GM06990 (cell line): ENCODE data around the gene EXOC3L1.

Experiments
- DNase-seq: peaks from one replicate; pipeline ENCODE4 v3.0.0-alpha.2; 2011; ENCODE audit not compliant: insufficient read length; ENCODE audit errors: extremely low read depth
- H3K27me3 ChIP-seq: replicated peaks from 2 replicates; pipeline ENCODE4 v1.6.0; 2011; ENCODE audit warnings: low read length; ENCODE audit not compliant: control insufficient read depth, insufficient read depth
- H3K36me3 ChIP-seq: 2 replicates; pipeline ENCODE4 v1.5.1; 2011; ENCODE audit warnings: low read length; ENCODE audit not compliant: control insufficient read depth, insufficient read depth
- H3K4me3 ChIP-seq: replicated peaks from 2 replicates; pipeline ENCODE4 v1.5.1; 2011; ENCODE audit warnings: low read depth, mild to moderate bottlenecking, control low read depth, low read length
- TF ChIP-seq, protein P1 (sequence below): IDR thresholded peaks from 2 replicates; pipeline ENCODE4 v1.5.1; 2011; ENCODE audit warnings: low read length, control low read depth, mild to moderate bottlenecking, inconsistent platforms; ENCODE audit not compliant: insufficient read depth, poor library complexity, severe bottlenecking

EXOC3L1 gene

DNA sequence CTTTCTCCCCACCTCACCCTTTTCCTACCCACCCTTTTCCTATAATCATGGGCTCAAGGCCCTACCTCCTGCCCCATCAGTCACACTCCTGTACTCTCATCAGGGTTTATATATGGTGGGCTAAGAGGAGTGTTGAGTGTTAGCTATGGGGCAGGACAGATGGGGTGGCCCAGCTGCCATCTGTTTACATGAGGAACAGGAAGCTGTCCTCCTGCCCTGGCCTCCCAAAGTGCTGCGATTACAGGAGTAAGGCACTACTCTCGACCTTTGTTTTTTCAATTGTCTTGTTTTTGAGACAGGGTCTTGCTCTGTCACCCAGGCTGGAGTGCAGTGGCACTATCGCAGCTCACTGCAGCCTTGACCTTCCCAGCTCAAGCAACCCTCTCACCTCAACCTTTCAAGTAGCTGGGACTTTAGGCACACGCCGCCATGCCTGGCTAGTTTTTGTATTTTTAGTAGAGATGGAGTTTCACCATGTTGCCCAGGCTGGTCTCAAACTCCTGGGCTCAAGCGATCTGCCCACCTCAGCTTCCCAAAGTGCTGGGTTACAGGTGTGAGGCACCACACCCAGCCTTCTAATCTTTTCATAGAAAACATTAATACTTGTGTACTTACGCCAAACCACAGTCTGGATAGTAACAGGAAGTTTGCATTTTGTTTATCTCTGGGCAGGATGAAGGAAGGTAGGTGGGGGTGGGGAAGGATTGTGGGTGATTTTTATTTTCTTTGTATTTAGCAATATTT is 31.9 kb downstream of the EXOC3L1 start:
- H3K27me3 ChIP-seq = no peaks in the 10 kb centered on the region; the same call in 1 of the 2 replicates

DNA sequence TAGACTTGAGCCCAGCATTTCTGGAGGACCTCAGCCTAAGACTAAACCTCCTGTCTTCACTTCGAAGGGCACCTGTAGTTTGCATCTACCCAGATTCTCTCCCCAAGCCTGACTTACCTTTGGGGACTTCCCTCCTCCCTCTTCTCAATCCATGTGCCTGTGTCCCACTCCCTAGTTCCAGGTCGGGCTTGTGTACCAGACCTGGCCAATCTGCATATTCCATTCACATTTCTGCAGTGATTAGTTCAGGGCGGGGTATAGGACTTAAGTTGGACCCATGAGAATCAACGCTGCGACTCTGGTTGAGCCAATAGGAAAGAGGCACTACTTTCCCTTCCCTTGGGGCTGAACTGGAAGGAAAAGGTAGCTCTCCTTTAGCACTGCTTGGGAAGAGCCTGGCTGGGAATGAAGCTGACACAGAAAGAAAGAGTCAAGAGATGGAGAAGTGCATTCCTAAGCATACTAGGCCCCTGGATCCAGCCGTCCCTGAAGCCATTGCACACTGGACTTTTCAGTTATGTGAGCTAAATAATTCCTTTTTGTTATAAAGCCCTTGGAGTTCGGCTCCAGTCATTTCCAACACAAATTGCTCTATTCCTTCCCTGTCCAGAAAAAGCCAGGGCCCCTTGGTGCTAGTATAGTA is 32.7 kb downstream of the EXOC3L1 start:
- no peak overlapping the region for H3K4me3 ChIP-seq
- no peak for DNase-seq
- TF ChIP-seq, protein P1, sequence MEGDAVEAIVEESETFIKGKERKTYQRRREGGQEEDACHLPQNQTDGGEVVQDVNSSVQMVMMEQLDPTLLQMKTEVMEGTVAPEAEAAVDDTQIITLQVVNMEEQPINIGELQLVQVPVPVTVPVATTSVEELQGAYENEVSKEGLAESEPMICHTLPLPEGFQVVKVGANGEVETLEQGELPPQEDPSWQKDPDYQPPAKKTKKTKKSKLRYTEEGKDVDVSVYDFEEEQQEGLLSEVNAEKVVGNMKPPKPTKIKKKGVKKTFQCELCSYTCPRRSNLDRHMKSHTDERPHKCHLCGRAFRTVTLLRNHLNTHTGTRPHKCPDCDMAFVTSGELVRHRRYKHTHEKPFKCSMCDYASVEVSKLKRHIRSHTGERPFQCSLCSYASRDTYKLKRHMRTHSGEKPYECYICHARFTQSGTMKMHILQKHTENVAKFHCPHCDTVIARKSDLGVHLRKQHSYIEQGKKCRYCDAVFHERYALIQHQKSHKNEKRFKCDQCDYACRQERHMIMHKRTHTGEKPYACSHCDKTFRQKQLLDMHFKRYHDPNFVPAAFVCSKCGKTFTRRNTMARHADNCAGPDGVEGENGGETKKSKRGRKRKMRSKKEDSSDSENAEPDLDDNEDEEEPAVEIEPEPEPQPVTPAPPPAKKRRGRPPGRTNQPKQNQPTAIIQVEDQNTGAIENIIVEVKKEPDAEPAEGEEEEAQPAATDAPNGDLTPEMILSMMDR = no peak
- peaks cover 2% of the 10 kb centered on the region for H3K36me3 ChIP-seq
- H3K27me3 ChIP-seq = no peaks in the 10 kb centered on the region

More for the DNA sequence above, 31.9 kb downstream of the EXOC3L1 start:
- TF ChIP-seq, protein P1 = no peak
- Histone ChIP-seq H3K4me3 (peak overlapping the region; percentile 98), H3K36me3 (peaks cover 2% of the 10 kb centered on the region)
- no peak for DNase-seq

DNA sequence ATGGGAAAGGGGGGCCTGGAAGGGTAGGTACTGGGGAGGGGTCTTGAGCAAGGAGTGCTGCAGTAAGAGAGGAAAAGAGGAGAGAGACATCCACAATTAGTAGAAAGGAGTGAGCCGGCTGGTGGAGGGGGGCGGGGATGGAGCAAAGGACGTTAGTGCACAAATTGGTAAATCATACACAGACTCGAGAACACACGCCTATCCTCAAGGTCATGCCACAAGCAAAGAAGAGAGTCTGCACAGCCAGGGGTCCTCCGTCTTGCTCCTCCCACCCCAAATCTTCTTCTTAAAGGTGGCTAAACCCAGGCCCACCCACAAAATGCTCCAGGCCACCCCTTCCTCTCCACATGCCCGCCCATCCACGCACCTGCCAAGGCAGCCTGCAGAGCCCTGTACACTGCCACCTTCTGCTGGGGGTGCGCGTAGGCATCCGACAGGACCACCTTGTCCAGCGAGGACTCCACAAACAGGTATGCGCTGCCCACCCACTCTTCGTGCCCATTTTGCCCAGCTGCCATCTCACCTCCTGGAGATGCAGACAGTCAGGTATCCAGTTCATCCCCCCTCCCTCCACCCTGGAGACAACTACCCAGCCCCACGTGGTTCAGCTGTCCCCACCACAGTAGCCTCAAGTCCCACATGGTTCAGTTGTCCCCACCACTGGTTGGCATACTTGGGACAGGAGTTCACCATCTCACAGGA is 33.6 kb downstream of the EXOC3L1 start:
- Histone ChIP-seq H3K27me3 (no peaks in the 10 kb centered on the region), H3K4me3 (no peak overlapping the region), H3K36me3 (peaks cover 2% of the 10 kb centered on the region)
- DNase-seq = no peak
- TF ChIP-seq, protein P1 = no peak

DNA sequence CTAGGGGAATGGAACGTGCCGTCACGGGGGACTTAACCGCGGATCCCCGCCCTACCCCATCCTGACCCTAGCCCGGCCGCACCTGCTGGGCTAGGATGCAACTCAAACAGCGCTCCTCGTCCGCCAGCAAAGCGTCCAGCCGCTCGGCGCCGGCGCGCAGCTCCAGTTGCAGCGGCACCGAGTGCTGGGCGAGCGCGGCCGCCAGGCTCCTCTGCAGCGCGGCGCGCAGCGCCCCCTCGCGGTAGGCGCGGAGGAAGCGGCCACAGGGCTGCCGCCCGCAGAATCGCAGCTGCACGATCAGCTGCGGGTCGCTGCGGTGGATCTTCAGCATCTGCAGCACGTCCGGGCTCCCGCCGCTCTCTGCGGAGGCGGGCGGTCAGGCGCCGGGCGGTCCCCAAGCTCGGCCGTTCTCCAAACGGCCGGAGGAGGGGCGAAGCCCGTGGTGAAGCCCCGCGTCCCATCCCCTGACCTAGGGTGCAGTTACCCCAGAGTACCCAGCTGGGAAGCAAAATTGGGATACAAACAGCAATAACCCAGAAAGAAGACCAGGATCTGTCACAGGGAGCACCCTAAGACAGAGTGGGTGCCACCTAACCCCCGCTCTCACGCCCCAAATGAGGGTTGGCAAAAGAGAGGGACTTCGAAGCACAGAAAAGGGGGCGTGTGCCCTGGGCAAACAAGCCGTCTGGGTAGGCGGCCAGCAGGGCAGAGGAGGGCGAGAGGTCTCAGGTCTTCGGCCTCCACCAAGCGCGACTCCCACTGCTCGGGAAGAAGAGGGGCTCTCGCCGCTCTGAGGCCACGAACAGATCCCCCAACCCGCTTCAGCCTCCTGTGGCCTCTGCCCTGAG is 34.4 kb downstream of the EXOC3L1 start:
- peak overlapping the region; percentile 31 for H3K4me3 ChIP-seq
- peaks cover 2% of the 10 kb centered on the region for H3K36me3 ChIP-seq
- H3K27me3 ChIP-seq = no peaks in the 10 kb centered on the region
- peak; percentile 87 for DNase-seq
- TF ChIP-seq, protein P1 = peak; percentile 56

DNA sequence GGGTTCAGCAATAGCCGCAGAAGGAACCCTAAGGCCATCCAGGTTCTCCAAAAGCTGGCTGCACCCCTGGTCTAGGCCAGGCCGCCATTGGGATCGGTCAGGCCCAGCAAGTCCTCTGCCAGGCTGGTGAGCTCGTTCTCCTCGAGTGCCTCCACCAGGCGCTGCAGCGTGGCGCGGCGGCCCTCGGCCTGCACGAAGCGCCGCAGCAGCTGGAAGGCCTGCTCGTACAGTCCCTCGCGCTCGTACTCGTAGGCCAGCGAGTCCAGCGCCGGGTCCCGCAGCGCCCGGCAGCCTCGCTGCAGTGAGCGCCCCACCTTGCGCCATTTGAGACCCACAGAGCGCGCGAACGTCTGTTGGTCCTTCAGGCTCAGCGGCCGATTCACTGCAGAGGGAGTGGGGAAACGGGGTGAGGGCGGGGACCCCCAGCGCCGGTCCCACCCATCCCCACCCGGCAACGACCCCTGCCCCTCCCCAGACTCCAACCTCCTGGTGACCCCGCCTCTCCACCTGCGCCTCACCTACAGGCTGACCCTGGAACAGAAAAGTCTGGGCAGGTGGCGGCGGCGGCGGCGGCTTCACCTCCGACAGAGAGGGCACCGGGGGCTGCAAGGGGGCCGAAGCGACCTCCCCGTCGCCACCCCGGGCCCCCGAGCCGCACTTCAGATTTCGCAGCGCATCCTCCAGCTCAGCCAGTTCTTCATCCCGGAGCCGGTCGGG is 35.2 kb downstream of the EXOC3L1 start:
- DNase-seq = no peak
- peak overlapping the region; percentile 31 for H3K4me3 ChIP-seq
- TF ChIP-seq, protein P1 = no peak
- peaks cover 2% of the 10 kb centered on the region for H3K36me3 ChIP-seq
- no peaks in the 10 kb centered on the region for H3K27me3 ChIP-seq
